ENCODE results near the gene ZBTB20.
"Not testable (repeated sequence)": the region's sequence is repeated elsewhere in the genome, so short reads cannot be mapped to it uniquely, and the experiment has no call there.

ZBTB20 gene

GRCh38 chr3:114707252-114707860 lies 439.7 kb downstream of the ZBTB20 start:
- no peak for DNase-seq

- no peak for DNase-seq
Measured at GRCh38 chr3:114706591-114707232, 440.4 kb downstream of the ZBTB20 start.

- DNase-seq, result no peak
Measured at GRCh38 chr3:114700637-114701234, 446.4 kb downstream of the ZBTB20 start.

- DNase-seq, result no peak
Measured at GRCh38 chr3:114698146-114699105, 448.7 kb downstream of the ZBTB20 start.

- DNase-seq, result no peak
Measured at GRCh38 chr3:114697401-114697800, 449.7 kb downstream of the ZBTB20 start.

- no peak for DNase-seq
Measured at GRCh38 chr3:114694251-114694650, 452.8 kb downstream of the ZBTB20 start.

- no peak for DNase-seq
Measured at GRCh38 chr3:114691871-114692270, 455.2 kb downstream of the ZBTB20 start.

GRCh38 chr3:114690911-114691310 lies 456.2 kb downstream of the ZBTB20 start:
- DNase-seq, result no peak

- no peak for DNase-seq
Measured at GRCh38 chr3:114687151-114687550, 459.9 kb downstream of the ZBTB20 start.

- DNase-seq, result no peak
Measured at GRCh38 chr3:114686621-114687020, 460.5 kb downstream of the ZBTB20 start.

- no peak for DNase-seq
Measured at GRCh38 chr3:114685161-114685560, 461.9 kb downstream of the ZBTB20 start.

- no peak for DNase-seq
Measured at GRCh38 chr3:114680299-114680698, 466.8 kb downstream of the ZBTB20 start.

GRCh38 chr3:114679773-114680172 lies 467.3 kb downstream of the ZBTB20 start:
- DNase-seq, result not testable (repeated sequence)

- no peak for DNase-seq
Measured at GRCh38 chr3:114675104-114675503, 472.0 kb downstream of the ZBTB20 start.

- DNase-seq, result no peak
Measured at GRCh38 chr3:114674036-114674435, 473.1 kb downstream of the ZBTB20 start.

- no peak for DNase-seq
Measured at GRCh38 chr3:114673481-114673880, 473.6 kb downstream of the ZBTB20 start.

- DNase-seq, result no peak
Measured at GRCh38 chr3:114672692-114673447, 474.2 kb downstream of the ZBTB20 start.

- DNase-seq, result no peak
Measured at GRCh38 chr3:114671741-114672510, 475.2 kb downstream of the ZBTB20 start.

GRCh38 chr3:114669614-114670013 lies 477.5 kb downstream of the ZBTB20 start:
- no peak for DNase-seq

GRCh38 chr3:114668099-114668498 lies 479.0 kb downstream of the ZBTB20 start:
- DNase-seq, result no peak

GRCh38 chr3:114666623-114667022 lies 480.5 kb downstream of the ZBTB20 start:
- DNase-seq, result no peak

GRCh38 chr3:114664006-114664405 lies 483.1 kb downstream of the ZBTB20 start:
- no peak for DNase-seq
